ENCODE data around the gene SPINK14. TPM values are rescaled to one million over a fixed set of nuclear protein-coding genes. Genes with fewer than 3 reads are reported as not detected.

Gene SPINK14
- total RNA-seq, 1 experiment from 2014 or later, result not detected

DNA sequence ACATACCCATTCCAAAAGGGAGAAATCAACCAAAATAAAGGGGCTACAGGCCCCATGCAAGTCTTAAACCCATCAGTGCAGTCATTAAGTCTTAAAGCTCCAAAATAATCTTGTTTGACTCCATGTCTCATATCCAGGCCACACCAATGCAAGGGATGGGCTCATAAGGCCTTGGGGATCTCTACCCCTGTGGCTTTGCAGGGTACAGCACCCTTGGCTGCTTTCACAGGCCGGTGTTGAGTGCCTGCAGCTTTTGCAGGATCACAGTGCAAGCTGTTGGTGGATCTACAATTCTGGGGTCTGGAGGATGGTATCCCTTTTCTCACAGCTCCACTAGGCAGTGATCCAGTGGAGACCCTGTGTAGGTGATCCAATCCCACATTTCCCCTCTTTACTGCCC is 5.0 kb upstream of the SPINK14 start:
- H2AK5ac ChIP-seq (ENCODE audit: insufficient read length, low read length), result no peak overlapping the region
- H3K27me3 ChIP-seq (ENCODE audit: insufficient read depth, low read length), result no peaks in the 10 kb centered on the region
- Mint-ChIP-seq H3K4me3 (no peak overlapping the region), H3K9me3 (peaks cover 2 to 4% of the 10 kb centered on the region in 2 experiments; a peak in 1 of 5 replicates), H3K27ac (peak overlapping the region in 1 of 3 experiments; percentile 52; a peak in 1 of 7 replicates), H3K36me3 (ENCODE audit: insufficient read depth in 1 of 3, low read depth in 3 of 3) (no peaks in the 10 kb centered on the region), H3K27me3 (ENCODE audit: low read depth) (no peaks in the 10 kb centered on the region), H3K4me1 (no peaks in the 10 kb centered on the region)
- no peak overlapping the region for H3K18ac ChIP-seq (ENCODE audit: insufficient read length, low read depth, low read length)
- no peak overlapping the region for H2BK20ac ChIP-seq (ENCODE audit: low read depth, low read length, poor library complexity, severe bottlenecking)
- no CpG with 5 or more reads among the region's 1 CpG for WGBS (ENCODE audit: extremely low coverage, insufficient read length, low lambda C conversion rate)
- H3K9me3 ChIP-seq (ENCODE audit: control insufficient read depth, low read depth, low read length), result no peaks in the 10 kb centered on the region
- H3K4ac ChIP-seq (ENCODE audit: low read depth, low read length), result no peak overlapping the region
- no peak overlapping the region for H4K5ac ChIP-seq (ENCODE audit: insufficient read length, low read depth, low read length)
- H3K79me2 ChIP-seq (ENCODE audit: insufficient read depth, low read length), result no peaks in the 10 kb centered on the region
- H3K9ac ChIP-seq (ENCODE audit: extremely low read depth, insufficient read length, low read length), result no peak overlapping the region
- TF ChIP-seq, protein P1, sequence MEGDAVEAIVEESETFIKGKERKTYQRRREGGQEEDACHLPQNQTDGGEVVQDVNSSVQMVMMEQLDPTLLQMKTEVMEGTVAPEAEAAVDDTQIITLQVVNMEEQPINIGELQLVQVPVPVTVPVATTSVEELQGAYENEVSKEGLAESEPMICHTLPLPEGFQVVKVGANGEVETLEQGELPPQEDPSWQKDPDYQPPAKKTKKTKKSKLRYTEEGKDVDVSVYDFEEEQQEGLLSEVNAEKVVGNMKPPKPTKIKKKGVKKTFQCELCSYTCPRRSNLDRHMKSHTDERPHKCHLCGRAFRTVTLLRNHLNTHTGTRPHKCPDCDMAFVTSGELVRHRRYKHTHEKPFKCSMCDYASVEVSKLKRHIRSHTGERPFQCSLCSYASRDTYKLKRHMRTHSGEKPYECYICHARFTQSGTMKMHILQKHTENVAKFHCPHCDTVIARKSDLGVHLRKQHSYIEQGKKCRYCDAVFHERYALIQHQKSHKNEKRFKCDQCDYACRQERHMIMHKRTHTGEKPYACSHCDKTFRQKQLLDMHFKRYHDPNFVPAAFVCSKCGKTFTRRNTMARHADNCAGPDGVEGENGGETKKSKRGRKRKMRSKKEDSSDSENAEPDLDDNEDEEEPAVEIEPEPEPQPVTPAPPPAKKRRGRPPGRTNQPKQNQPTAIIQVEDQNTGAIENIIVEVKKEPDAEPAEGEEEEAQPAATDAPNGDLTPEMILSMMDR (conservative IDR thresholded peaks at IDR 0.05), result 0 out of 3 replicates have a peak, but pooled peaks have one; percentile 20
- no peaks in the 10 kb centered on the region for H3K23me2 ChIP-seq (ENCODE audit: insufficient read length, low read depth, low read length, poor library complexity, severe bottlenecking)
- DNase-seq, result no peak
- H2BK5ac ChIP-seq (ENCODE audit: insufficient read length, low read length), result no peak overlapping the region
- H2BK12ac ChIP-seq (ENCODE audit: insufficient read length, low read depth, low read length), result no peak overlapping the region
- H3K4me2 ChIP-seq (ENCODE audit: insufficient read depth, insufficient read length, low read length), result no peak overlapping the region
- no peak overlapping the region for H3T11ph ChIP-seq (ENCODE audit: low read length)
- no peak overlapping the region for H4K91ac ChIP-seq (ENCODE audit: insufficient read length, low read depth, low read length)
- no peak overlapping the region for H2BK15ac ChIP-seq (ENCODE audit: low read depth, low read length)
- H2BK120ac ChIP-seq (ENCODE audit: low read depth, low read length, poor library complexity, severe bottlenecking), result no peak overlapping the region
- H3K79me1 ChIP-seq (ENCODE audit: insufficient read depth, low read depth, low read length, poor library complexity, severe bottlenecking), result no peaks in the 10 kb centered on the region
- no peak overlapping the region for H3K56ac ChIP-seq (ENCODE audit: insufficient read length, low read depth, low read length)
- H4K20me1 ChIP-seq (ENCODE audit: control insufficient read depth, insufficient read depth, insufficient read length), result no peaks in the 10 kb centered on the region
- no peak overlapping the region for H4K8ac ChIP-seq (replicated peaks; ENCODE audit: insufficient read length, low read depth, low read length)
- no peaks in the 10 kb centered on the region for H3K4me1 ChIP-seq (ENCODE audit: insufficient read depth, low read length)
- no peak overlapping the region for H2AFZ ChIP-seq (ENCODE audit: low read length)
- no peak overlapping the region for H3K14ac ChIP-seq (ENCODE audit: insufficient read depth, low read length)
- no peak overlapping the region for H3K23ac ChIP-seq (ENCODE audit: insufficient read length, low read depth, low read length)
- no peak overlapping the region for H3K27ac ChIP-seq (ENCODE audit: insufficient read length, low read depth, low read length)

Data from H9 (cell line).